Measurements from ENCODE around the gene PCBP1.
"Not testable (repeated sequence)": the region's sequence is repeated elsewhere in the genome, so short reads cannot be mapped to it uniquely, and the experiment has no call there.

The PCBP1 gene

DNA sequence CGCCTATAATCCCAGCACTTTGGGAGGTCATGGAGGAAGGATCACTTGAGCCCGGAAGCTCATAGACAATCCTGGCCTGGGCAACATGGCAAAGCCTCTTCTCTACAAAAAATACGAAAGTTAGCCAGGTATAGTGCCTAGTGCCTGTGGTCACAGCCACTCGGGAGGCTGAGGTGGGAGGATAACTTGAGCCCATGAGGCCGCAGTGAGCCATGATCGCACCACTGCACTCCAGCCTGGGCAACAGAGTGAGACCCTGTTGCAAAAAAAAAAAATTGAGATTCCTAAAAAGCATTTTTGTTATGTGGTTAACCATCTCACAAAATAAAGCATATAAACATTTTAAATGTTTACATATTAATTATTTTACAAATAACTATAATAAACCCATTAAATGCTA, 13.9 kb downstream of the PCBP1 start:
- DNase-seq, result no peak

DNA sequence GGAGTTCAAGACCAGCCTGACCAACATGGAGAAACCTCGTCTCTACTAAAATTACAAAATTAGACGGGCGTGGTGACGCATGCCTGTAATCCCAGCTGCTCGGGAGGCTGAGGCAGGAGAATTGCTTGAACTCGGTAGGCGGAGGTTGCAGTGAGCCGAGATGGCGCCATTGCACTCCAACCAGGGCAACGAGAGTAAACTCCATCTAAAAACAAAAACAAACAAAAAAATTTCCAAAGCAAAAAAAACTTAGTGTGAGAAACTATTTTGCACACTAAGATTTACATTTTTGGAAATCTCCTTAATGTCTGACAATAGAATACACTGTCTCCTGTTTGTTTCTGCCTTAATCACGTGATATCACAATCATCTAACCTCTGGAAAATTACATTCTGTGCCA, 14.4 kb downstream of the PCBP1 start:
- not testable (repeated sequence) for DNase-seq

DNA sequence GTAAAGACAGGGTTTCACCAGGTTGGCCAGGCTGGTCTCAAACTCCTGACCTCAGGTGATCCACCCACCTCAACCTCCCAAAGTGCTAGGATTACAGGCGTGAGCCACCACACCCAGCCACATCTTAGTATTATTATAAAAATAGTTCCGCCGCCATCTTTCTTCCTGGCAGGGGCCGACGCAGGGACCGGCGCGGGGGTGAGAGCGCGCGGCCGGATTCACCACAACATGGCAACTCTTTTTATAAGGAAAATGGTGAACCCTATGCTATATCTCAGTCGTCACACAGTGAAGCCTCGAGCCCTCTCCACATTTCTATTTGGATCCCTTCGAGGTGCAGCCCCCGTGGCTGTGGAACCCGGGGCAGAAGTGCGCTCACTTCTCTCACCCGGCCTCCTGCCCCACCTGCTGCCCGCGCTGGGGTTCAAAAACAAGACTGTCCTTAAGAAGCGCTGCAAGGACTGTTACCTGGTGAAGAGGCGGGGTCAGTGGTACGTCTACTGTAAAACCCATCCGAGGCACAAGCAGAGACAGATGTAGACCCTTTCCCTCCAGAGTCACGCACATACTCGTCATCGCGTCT, 15.1 kb downstream of the PCBP1 start:
- not testable (repeated sequence) for DNase-seq

DNA sequence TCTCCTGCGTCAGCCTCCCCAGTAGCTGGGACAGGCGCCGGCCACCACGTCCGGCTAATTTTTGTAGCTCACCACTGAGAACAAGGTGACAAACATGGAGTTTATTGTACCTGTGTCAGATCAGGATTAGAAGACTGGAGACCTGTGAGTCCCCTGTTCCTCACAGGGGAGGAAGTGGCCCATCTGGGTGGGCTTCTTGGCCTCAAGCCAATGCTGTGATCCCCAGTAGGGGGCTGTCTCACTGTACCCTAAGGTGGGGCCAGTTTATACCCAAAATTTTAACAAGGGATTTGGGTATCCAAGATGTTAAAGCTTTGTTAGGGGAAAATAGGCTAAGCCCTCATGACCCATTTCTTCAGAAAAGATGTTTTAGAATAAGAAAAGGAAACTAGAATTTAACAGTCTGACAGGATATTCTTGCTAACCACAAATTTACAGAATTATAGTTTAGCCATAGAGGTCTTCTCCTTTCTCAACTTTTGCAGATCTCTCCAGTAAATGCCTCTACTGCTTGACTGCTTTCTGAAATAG, 16.3 kb downstream of the PCBP1 start:
- no peak for DNase-seq

DNA sequence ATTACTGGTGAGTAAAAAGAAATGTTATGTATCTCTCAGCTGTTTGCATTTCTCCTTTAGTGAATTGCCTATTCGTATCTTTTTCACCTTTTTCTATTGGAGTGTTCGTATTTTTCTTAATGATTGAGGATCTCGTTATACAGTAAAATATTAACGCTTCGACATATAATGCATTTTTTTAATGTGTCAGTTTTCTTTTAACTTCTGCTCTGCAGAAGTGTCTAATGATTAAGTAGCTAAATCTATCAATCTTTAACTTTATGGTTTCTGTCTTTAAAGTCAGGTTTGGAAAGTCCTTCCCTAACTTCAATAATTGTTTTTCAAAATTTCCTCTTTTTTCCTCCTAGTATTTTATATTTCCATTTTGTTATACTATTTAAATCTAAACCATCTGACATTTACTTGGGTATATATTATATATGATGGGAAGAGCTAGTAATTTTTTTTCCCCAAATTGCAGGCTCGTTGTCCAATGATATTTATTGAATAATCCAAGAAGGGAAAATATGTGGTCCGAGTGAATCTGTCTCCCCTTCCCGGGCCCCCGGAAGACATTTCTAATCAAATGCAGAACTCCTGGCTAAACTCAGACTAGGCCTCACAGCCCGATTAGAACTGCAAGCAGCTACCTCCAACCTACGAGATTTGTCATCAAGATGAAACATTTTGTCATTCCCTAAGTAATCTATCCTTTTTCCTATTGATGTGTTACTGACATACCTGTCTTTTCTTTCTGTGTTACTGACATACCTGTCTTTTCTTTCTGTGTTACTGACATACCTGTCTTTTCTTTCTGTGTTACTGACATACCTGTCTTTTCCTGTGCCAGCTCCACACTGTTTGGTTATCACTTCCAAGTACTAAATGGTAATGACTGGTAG, 17.2 kb downstream of the PCBP1 start:
- no peak for DNase-seq

DNA sequence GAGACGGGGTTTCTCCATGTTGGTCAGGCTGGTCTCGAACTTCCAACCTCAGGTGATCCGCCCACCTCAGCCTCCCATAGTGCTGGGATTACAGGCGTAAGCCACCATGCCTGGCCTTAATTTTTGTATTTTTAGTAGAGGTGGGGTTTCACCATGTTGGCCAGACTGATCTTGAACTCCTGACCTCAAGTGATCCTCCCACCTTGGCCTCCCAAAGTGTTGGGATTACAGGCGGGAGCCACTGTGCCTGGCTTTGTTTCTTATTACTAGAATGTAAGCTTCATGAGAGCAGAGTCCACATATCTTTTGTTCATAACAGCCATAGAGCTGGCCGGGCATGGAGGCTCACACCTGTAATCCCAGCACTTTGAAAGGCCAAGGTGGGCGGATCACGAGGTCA, 18.9 kb downstream of the PCBP1 start:
- not testable (repeated sequence) for DNase-seq

DNA sequence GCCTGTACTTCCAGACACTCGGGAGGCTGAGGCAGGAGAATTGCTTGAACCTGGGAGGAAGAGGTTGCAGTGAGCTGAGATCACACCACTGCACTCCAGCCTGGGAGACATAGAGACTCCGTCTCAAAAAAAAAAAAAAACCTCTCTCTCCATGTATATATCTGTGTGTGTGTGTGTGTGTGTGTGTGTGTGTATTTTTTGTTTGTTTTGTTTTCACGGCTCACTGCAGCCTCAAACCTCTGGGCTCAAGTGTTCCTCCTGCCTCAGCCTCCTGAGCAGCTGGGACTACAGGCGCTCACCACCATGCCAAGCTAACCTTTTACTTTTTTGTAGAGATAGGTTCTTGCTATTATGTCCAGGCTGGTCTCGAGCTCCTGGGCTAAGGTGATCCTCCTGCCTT, 23.1 kb downstream of the PCBP1 start:
- DNase-seq, result peak; percentile 66

DNA sequence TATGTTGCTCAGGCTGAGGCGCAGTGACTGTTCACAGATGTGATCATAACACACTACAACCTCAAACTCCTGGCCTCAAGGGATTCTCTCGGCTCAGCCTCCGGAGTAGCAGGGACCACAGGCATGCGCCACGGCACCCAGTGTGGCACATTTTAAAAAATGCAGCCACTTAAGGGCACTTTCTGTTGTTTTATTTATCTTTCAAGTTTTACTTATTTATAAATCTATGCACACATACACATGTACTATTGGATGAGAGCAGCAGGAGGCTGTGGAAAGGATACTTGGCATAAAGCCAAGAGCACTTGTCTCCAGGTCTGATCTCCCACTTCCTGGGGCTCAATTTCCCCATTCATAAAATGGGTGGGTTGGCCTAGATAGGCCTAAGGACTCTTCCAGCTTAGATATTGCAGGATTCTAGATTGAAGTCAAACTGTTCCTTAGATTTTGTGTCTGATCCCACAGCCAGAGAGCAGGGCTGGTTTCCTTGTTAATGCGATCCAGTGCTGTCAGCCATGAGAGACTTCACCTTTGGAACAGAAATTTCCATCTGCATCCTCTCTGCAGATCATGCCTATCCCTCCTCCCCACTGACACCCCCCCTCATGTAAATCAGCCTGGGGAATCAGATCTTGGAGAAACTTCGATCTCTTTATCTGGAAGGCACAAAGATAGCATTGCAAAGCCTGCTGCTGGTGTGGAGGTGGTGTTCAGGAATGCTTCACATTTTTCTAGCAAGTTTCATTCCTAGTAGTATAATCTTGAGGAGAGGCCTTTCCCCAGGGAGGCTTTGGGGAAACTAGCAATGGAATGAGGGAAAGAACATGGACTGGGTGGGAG, 24.7 kb downstream of the PCBP1 start:
- peak; percentile 48 for DNase-seq

DNA sequence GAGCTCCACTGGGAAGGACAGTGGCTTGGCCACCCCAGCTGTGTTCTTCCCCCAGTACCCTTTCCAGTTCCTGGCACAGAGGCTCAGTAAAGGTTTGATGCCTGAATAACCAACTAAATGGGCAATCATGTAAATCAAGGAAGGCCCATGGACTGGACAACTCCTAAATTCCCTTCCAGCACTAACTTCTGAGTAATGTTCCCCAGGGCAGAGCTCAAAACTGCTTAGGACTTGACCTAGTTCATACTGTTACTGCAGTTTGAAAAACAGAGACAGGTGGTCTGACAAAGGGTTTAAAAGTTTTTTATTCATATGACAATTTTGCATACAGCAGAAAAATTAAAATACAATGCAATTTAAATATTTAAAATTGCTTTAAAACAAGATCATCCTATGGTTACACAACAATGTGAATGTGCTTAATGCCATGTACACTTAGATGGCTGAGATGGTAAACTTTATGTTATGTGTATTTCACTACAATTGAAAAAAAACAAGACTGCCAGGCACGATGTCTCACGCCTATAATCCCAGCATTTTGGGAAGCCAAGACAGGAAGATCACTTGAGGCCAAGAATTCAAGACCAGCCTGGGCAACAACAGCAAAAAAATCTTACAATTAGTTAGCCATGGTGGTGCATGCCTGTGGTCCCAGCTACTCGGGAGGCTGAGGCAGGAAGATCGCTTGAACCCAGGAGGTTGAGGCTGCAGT, 26.2 kb downstream of the PCBP1 start:
- DNase-seq, result no peak

DNA sequence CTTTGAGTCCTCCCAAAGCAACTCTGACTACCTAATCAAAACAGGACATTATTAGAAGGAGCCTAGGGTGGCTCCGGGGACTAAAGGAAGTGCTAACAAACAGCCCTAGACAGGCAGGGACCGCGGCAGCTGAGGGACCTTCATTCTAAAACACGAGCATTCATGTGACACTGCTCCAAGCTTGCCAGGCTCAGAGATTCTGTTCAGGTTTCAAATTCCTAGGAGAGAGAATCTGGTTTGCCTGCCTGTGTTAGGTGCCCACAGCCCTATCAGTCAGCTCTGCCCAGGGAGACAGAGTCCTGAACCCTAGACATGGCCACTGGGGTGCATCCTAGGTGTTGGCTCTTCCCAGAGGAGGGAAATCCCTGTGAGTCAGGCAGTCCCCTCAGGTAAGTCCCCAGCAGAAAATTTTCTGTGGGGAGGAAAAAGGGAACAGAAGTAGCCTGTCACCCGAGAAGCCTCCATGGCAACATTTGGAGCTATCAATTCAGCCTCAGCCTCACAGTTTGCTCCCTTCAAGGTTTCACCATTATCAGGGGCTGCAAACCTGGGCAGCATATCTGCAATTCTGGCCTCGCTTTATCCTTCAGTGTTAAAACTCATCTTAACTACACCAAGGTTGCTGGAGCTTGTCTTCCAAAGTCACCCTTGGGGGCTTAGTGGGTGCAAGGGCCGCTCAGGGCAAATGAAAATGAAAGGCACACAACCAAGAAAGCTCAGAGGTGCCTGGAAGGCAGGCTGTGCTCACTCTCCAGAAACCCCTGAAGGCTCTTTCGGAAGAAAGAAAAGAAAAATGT, 28.6 kb downstream of the PCBP1 start:
- no peak for DNase-seq

DNA sequence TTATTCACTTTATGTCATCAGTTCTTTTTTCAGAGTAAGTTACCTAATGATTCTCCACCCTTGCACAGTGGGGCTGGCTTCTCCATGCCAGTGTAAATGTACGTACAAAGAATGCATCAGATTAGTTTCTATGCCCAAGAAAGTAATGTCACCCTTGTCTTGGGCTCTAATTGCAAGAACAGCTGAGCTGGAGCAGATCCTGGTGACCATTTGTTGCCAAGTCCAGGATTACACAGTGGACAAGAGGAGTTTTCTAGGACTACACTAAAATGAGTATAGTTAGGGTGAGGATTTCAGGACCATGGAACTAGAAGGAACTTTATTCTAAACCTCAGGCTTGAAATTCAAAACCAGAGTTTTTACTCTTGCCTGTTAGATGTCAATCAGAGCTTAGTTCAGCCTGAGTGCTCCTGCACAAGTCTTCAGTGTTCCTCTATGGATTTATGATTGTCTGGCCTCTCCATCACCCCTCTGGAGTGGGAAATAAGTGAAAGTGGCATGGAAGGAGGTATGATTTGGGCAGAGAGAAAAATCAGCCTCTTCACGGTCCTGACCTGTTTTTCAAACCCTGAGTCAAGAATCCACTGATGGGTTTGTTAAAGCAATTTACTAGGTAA, 29.8 kb downstream of the PCBP1 start:
- no peak for DNase-seq

DNA sequence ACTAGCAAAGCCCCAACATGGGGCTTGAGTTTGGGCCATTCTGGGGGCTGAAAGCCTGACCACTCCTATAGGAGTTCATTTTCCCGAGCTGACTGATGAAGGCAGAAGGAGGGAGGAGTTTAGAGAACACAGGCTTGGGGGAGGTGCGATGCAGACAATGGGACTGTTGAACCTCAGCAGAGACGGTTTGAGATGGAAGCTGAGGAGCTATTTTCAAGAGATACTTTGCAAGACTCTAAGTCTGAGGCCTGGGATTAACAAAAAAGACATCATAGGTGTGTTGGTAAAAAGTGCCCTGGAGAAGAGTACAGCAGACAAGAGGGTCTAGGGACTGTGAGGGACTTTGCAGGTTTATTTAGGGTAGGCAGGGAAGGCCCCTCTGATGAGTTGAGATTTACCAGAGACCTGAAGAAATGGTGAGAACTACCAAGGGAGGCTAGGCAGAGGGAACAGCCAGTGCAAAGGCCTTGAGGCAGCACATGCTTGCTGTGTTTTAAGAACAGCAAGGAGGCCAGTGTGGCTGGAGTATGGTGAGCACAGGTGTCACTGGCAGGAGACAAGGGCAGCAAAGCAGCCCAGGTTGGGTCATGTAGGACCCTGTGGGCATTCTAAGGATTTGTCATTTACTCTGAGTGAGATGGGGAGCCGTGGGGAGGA, 31.6 kb downstream of the PCBP1 start:
- no peak for DNase-seq

DNA sequence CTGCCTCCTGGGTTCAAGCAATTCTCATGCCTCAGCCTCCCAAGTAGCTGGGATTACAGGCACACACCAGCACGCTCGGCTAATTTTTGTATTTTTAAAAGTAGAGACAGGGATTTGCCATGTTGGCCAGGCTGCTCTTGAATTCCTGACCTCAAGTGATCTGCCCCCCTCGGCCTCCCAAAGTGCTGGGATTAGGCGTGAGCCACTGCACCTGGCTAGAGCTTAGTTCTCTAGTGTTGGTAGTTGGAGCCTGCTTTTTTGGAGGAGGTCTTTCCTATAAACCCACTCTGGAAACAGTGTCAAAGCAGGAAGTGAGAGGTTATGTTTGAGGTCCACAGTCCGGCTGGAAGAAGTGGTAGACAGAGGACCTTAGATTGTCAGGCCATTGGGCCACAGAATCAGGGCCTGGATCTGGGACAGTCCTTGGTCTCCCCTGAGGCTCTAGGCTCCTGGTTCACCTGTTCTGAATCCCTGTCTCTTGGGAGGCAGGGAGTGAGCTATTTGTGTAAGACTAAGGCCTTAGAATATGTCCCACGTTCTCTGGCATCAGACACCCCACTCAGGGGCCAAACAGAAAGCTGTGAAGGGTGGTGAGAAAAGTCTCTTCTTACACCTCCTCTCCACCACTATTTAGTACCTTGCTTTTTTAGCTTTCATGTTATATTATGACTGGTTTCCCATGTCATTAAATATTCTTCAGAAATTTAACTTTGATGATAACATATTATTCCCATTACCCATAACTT, 34.5 kb downstream of the PCBP1 start:
- no peak for DNase-seq

DNA sequence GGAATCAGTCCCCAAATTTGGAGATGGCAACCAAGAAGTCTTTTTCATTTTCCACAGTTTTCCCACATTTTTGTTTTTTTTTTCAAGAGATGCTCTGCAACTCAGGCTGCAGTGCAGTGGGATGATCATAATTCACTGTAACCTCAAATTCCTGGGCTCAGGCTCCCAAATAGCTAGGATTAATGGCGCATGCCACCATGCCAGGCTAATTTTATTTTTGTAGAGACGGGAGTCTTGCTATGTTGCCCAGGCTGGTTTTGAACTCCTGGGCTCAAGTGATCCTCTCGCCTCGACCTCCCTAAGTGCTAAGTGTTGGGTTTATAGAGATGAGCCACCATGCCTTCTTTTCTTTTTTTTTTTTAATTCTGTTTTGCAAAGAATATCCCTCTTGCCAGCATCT, 35.2 kb downstream of the PCBP1 start:
- no peak for DNase-seq

DNA sequence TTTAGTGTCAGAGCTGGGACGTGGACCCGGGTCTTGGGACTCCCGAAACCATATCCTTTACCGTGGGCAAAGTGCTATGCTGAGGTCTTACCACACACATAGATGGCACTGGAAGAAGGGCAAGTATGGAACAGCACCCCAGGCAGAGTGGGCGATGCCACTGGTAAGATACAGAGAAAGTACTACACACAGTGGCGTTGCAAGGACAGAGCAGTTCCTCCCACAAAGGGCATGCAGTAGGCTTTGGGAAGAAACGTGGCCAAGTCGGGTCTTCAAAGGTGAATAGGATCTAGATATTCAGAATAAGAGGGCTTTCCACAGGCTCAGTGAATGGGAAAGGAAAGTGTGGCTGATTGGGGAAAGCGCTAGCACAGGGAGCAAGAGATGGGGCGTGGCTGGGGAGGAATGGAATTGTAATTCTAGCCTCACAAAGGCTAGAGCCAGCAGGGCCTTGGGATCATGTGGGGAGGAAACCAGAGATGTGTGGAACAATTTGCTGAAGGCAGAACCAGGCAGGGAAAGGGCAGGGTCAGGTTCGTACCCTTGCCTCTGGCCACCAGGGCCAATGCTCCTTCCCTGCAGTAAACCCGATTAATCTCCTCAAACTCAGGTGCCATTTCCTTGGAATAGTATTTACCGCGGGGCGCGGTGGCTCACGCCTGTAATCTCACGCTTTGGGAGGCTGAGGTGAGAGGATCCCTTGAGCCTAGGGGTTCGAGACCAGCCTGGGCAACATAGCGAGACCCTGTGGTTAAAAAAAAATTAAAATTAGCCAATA, 36.0 kb downstream of the PCBP1 start:
- DNase-seq, result no peak

DNA sequence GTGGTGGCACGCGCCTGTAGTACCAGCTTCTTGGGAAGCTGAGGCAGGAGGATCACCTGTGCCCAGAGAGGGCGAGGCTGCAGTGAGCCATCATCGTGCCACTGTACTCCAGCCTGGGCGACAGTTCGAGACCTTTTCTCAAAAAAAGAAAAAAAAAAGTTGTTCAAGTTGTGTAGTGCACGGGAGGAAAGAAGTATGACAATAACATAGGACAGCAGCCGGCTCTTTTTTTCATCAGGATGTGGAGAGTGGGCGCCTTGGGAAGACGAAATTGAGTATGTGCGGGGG, 36.5 kb downstream of the PCBP1 start:
- DNase-seq, result no peak

DNA sequence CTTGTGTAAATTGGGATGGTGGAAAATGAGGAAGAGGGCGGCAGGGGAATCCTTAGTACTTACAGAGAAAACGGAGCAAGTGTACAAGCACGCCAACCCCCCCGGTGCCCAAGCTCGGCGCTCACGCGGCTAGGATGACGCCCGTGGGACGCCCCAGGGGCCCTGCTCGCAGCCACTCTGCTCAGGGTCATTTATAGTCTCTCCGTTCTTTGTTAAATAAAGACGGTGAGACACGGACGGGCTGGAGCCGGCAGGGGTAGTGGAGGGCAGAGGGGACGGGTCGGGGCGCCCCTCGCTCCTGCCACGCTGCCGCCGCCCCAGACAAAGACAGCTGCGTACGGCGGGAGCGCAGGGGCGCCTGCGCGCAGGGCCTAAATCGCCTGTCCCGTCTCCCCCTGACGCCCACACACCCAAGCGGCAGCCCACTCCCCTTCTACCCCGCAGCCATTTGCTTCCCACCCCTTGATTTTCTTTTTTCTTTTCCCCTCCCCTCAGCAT, 37.8 kb downstream of the PCBP1 start:
- DNase-seq, result peak; percentile 23

DNA sequence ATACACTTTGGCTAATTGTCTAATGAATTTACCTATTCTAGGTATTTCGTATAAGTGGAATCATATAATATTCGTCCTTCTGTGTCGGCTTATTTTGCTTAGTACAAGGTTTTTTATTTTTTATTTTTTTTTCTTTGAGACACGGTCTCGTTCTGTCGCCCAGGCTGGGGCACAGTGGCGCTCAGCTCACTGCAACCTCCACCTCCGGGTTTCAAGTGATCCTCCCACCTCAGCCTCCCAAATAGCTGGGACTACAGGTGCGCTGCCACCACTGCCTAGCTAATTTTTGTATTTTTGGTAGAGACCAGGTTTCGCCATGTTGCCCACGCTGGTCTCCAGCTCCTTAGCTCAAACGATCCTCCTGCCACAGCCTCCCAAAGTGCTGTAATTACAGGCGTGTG, 38.2 kb downstream of the PCBP1 start:
- no peak for DNase-seq

DNA sequence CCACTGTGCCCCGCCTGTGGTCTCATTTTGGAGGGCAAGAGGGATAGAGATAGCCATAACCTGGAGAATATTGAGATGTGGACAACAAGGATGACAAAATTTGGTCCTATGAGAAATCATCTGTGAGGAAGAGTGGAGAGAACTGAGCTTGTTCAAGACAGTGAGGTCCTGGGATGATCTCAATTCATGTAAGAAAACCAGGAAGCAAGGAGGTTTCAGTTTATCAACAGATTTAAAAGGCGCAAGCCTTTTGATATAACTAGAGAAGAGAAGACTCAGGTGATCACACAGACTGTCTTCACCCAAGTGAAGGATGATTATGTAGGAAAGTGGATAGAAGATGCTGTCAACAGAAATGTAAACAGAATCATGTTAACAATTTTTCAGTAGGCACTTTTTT, 39.1 kb downstream of the PCBP1 start:
- no peak for DNase-seq
